ENCODE results near the gene PRPSAP2. TPM values are rescaled to one million over a fixed set of nuclear protein-coding genes. Genes with fewer than 3 reads are reported as not detected.

Gene PRPSAP2
- total RNA-seq = 29.8 and 45.4 TPM in 2 replicates

GRCh38 chr17:18857864-18858566 is at the start of gene PRPSAP2:
Gene PRPSAP2 (plus strand): TSS chr17:18858131. CDS start chr17:18865834, 7,703 bp downstream.

GRCh38 chr17:18951941-18952842 is 94.3 kb downstream of the PRPSAP2 start, which contains the start of gene SLC5A10:
Gene SLC5A10 (plus strand): TSS chr17:18952165. CDS start chr17:18952206, 41 bp downstream.

Small RNA genes within 50 kb of the gene (small RNA-seq; reads per million reads assigned to genes)
- not detected for gene RF00324 (ENCODE audit: low replicate concordance)

Other genes starting within 250 kb of the PRPSAP2 start
- gene TBC1D28, start 213.7 kb upstream of the PRPSAP2 start, total RNA-seq = not detected in 2 replicates
- gene FOXO3B, start 175.8 kb upstream of the PRPSAP2 start, total RNA-seq = 7.2 and 7.6 TPM in 2 replicates
- under 0.01 TPM in 2 replicates for gene FBXW10, start 114.1 kb upstream of the PRPSAP2 start, total RNA-seq
- 64.7 and 84.7 TPM in 2 replicates for gene TVP23B, start 76.9 kb upstream of the PRPSAP2 start, total RNA-seq
- not detected in 2 replicates for gene SLC5A10, start 94.0 kb downstream of the PRPSAP2 start, total RNA-seq
- 25.6 and 28.5 TPM in 2 replicates for gene FAM83G, start 146.6 kb downstream of the PRPSAP2 start, total RNA-seq
- gene GRAP, start 188.8 kb downstream of the PRPSAP2 start, total RNA-seq = under 0.01 TPM in 1 of 2 replicates, not detected in the other

Data from placental pericyte (primary cell).